ENCODE measurements around the gene NUDT4.

DNA sequence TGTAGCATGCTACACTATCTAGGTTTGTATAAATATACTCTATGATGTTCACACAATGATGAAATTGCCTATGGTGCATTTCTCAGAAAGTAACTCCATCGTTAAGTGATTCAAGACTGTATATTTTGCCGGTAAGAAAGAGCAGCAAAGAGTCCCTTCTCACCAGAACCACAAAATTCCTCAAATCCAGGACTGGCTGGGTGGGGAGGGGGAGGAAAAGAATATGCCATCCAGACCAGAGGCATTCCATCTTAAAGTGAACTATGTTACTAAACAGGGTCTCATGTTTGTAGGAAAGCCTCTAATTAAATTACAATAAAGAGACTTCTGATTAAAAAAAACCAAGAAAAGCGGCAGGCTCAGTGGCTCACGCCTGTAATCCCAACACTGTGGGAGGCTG, 52.6 kb downstream of the NUDT4 start:
- no peak for TF ChIP-seq EZH2 (IDR thresholded peaks at IDR 0.05; ENCODE audit: low read length)
- TF ChIP-seq, protein P1, sequence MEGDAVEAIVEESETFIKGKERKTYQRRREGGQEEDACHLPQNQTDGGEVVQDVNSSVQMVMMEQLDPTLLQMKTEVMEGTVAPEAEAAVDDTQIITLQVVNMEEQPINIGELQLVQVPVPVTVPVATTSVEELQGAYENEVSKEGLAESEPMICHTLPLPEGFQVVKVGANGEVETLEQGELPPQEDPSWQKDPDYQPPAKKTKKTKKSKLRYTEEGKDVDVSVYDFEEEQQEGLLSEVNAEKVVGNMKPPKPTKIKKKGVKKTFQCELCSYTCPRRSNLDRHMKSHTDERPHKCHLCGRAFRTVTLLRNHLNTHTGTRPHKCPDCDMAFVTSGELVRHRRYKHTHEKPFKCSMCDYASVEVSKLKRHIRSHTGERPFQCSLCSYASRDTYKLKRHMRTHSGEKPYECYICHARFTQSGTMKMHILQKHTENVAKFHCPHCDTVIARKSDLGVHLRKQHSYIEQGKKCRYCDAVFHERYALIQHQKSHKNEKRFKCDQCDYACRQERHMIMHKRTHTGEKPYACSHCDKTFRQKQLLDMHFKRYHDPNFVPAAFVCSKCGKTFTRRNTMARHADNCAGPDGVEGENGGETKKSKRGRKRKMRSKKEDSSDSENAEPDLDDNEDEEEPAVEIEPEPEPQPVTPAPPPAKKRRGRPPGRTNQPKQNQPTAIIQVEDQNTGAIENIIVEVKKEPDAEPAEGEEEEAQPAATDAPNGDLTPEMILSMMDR (optimal IDR thresholded peaks at IDR 0.05 in 1 of 3, IDR thresholded peaks at IDR 0.05 in 1 of 3, conservative IDR thresholded peaks at IDR 0.05 in 1 of 3; ENCODE audit: extremely low read depth in 1 of 3, insufficient read depth in 2 of 3, low read length in 3 of 3): no peak

Data from keratinocyte (primary cell).